Measurements from ENCODE around the gene SPRR2E. TPM values are rescaled to one million over a fixed set of nuclear protein-coding genes. Genes with fewer than 3 reads are reported as not detected.

The SPRR2E gene
- not detected for polyA plus RNA-seq (2013, experiment 1 of 2)
- not detected for polyA plus RNA-seq (2013, experiment 2 of 2)

- no peak within 1 kb of the TSS for H3K4me2 ChIP-seq (ENCODE audit: low read length, poor library complexity, severe bottlenecking)
- H3K4ac ChIP-seq (ENCODE audit: low read depth in 1 of 2, low read length in 2 of 2) = no peak within 1 kb of the TSS
- H3K36me3 ChIP-seq (ENCODE audit: control insufficient read depth in 1 of 2, insufficient read depth in 2 of 2, low read depth in 1 of 2, low read length in 2 of 2) = no peaks in the 10 kb centered on the region
- no peaks in the 10 kb centered on the region for H3K27me3 ChIP-seq (ENCODE audit: control insufficient read depth in 1 of 2, insufficient read depth in 1 of 2, low read length in 2 of 2)
- H3K27ac ChIP-seq (ENCODE audit: low read length, poor library complexity, severe bottlenecking) = no peak within 1 kb of the TSS
- no peak within 1 kb of the TSS for H2AK5ac ChIP-seq (ENCODE audit: low read length, severe bottlenecking)
- no peak within 1 kb of the TSS for H4K8ac ChIP-seq (ENCODE audit: low read length)
- H3K9me3 ChIP-seq (ENCODE audit: control insufficient read depth, low read length) = no peaks in the 10 kb centered on the region
- no peak within 1 kb of the TSS for H2BK12ac ChIP-seq (ENCODE audit: low read length in 2 of 2)
- no peak within 1 kb of the TSS for H3K9ac ChIP-seq (ENCODE audit: low read length)
- H3K23ac ChIP-seq (ENCODE audit: low read length in 2 of 2) = no peak within 1 kb of the TSS
- H3K4me1 ChIP-seq (ENCODE audit: control insufficient read depth, insufficient read depth, low read depth, low read length) = no peaks in the 10 kb centered on the region
- DNase-seq = no peak
- no peak within 1 kb of the TSS for H2BK15ac ChIP-seq (ENCODE audit: low read depth, poor library complexity, severe bottlenecking)
- H3K14ac ChIP-seq (ENCODE audit: low read length in 2 of 2) = no peak within 1 kb of the TSS
- no peak within 1 kb of the TSS for H3K4me3 ChIP-seq (ENCODE audit: insufficient read depth in 1 of 2, low read depth in 1 of 2, low read length in 2 of 2)
- no peaks in the 10 kb centered on the region for H3K79me1 ChIP-seq (replicated peaks; ENCODE audit: low read length, poor library complexity, severe bottlenecking)
- no peak within 1 kb of the TSS for H2BK5ac ChIP-seq (ENCODE audit: low read depth, low read length, poor library complexity, severe bottlenecking)
- no peak within 1 kb of the TSS for H4K91ac ChIP-seq (ENCODE audit: low read length)
- H3K18ac ChIP-seq (ENCODE audit: low read depth in 1 of 2, low read length in 2 of 2) = no peak within 1 kb of the TSS
- H2AFZ ChIP-seq (ENCODE audit: low read depth, low read length) = no peak within 1 kb of the TSS
- no peak within 1 kb of the TSS for H2BK120ac ChIP-seq (ENCODE audit: low read depth, low read length)
Measured at GRCh38 chr1:153094426-153094825, at the start of gene SPRR2E. Gene SPRR2E (minus strand): TSS chr1:153094526. CDS start chr1:153093751, 775 bp downstream.

- Histone ChIP-seq H2BK120ac (ENCODE audit: low read depth, low read length) (no peak overlapping the region), H4K91ac (ENCODE audit: low read length) (no peak overlapping the region), H3K4me2 (ENCODE audit: low read length, poor library complexity, severe bottlenecking) (no peak overlapping the region), H3K4ac (ENCODE audit: low read depth in 1 of 2, low read length in 2 of 2) (no peak overlapping the region), H3K9ac (ENCODE audit: low read length) (no peak overlapping the region), H2AK5ac (ENCODE audit: low read length, severe bottlenecking) (no peak overlapping the region), H3K9me3 (ENCODE audit: control insufficient read depth, low read length) (no peaks in the 10 kb centered on the region), H2BK5ac (ENCODE audit: low read depth, low read length, poor library complexity, severe bottlenecking) (no peak overlapping the region), H3K36me3 (ENCODE audit: control insufficient read depth in 1 of 2, insufficient read depth in 2 of 2, low read depth in 1 of 2, low read length in 2 of 2) (no peaks in the 10 kb centered on the region), H3K18ac (ENCODE audit: low read depth in 1 of 2, low read length in 2 of 2) (no peak overlapping the region), H3K4me3 (ENCODE audit: insufficient read depth in 1 of 2, low read depth in 1 of 2, low read length in 2 of 2) (no peak overlapping the region), H3K14ac (ENCODE audit: low read length in 2 of 2) (no peak overlapping the region), H3K23ac (ENCODE audit: low read length in 2 of 2) (no peak overlapping the region), H4K8ac (ENCODE audit: low read length) (no peak overlapping the region), H3K4me1 (ENCODE audit: control insufficient read depth, insufficient read depth, low read depth, low read length) (no peaks in the 10 kb centered on the region), H2BK12ac (ENCODE audit: low read length in 2 of 2) (no peak overlapping the region), H2BK15ac (ENCODE audit: low read depth, poor library complexity, severe bottlenecking) (no peak overlapping the region), H3K27ac (ENCODE audit: low read length, poor library complexity, severe bottlenecking) (no peak overlapping the region), H2AFZ (ENCODE audit: low read depth, low read length) (no peak overlapping the region), H3K27me3 (ENCODE audit: control insufficient read depth in 1 of 2, insufficient read depth in 1 of 2, low read length in 2 of 2) (peaks cover 0 to 3% of the 10 kb centered on the region in 2 experiments), H3K79me1 (replicated peaks; ENCODE audit: low read length, poor library complexity, severe bottlenecking) (no peaks in the 10 kb centered on the region)
- 86% methylated on average over 3 of the region's 3 CpGs for WGBS
- no peak for DNase-seq
Measured at GRCh38 chr1:153141377-153141776, 47.1 kb upstream of the SPRR2E start.

GRCh38 chr1:153140484-153140883 lies 46.2 kb upstream of the SPRR2E start:
- no peak overlapping the region for H2AK5ac ChIP-seq (ENCODE audit: low read length, severe bottlenecking)
- H4K91ac ChIP-seq (ENCODE audit: low read length) = no peak overlapping the region
- no peak overlapping the region for H3K18ac ChIP-seq (ENCODE audit: low read depth in 1 of 2, low read length in 2 of 2)
- no peak for DNase-seq
- H2BK120ac ChIP-seq (ENCODE audit: low read depth, low read length) = no peak overlapping the region
- H3K4me1 ChIP-seq (ENCODE audit: control insufficient read depth, insufficient read depth, low read depth, low read length) = no peaks in the 10 kb centered on the region
- no peak overlapping the region for H2BK15ac ChIP-seq (ENCODE audit: low read depth, poor library complexity, severe bottlenecking)
- no peaks in the 10 kb centered on the region for H3K36me3 ChIP-seq (ENCODE audit: control insufficient read depth in 1 of 2, insufficient read depth in 2 of 2, low read depth in 1 of 2, low read length in 2 of 2)
- no peak overlapping the region for H3K4ac ChIP-seq (ENCODE audit: low read depth in 1 of 2, low read length in 2 of 2)
- no peak overlapping the region for H2BK12ac ChIP-seq (ENCODE audit: low read length in 2 of 2)
- no peaks in the 10 kb centered on the region for H3K9me3 ChIP-seq (ENCODE audit: control insufficient read depth, low read length)
- no peaks in the 10 kb centered on the region for H3K79me1 ChIP-seq (replicated peaks; ENCODE audit: low read length, poor library complexity, severe bottlenecking)
- H3K27me3 ChIP-seq (ENCODE audit: control insufficient read depth in 1 of 2, insufficient read depth in 1 of 2, low read length in 2 of 2) = no peaks in the 10 kb centered on the region
- no peak overlapping the region for H3K14ac ChIP-seq (ENCODE audit: low read length in 2 of 2)
- no peak overlapping the region for H3K4me2 ChIP-seq (ENCODE audit: low read length, poor library complexity, severe bottlenecking)
- no peak overlapping the region for H4K8ac ChIP-seq (ENCODE audit: low read length)
- H3K9ac ChIP-seq (ENCODE audit: low read length) = no peak overlapping the region
- no peak overlapping the region for H3K23ac ChIP-seq (ENCODE audit: low read length in 2 of 2)
- no peak overlapping the region for H2AFZ ChIP-seq (ENCODE audit: low read depth, low read length)
- H2BK5ac ChIP-seq (ENCODE audit: low read depth, low read length, poor library complexity, severe bottlenecking) = no peak overlapping the region
- H3K27ac ChIP-seq (ENCODE audit: low read length, poor library complexity, severe bottlenecking) = no peak overlapping the region
- no peak overlapping the region for H3K4me3 ChIP-seq (ENCODE audit: insufficient read depth in 1 of 2, low read depth in 1 of 2, low read length in 2 of 2)
- WGBS = 19% methylated on average over 1 of the region's 3 CpGs

- Histone ChIP-seq H2BK5ac (ENCODE audit: low read depth, low read length, poor library complexity, severe bottlenecking) (no peak overlapping the region), H2AFZ (ENCODE audit: low read depth, low read length) (no peak overlapping the region), H3K14ac (ENCODE audit: low read length in 2 of 2) (no peak overlapping the region), H2BK12ac (ENCODE audit: low read length in 2 of 2) (no peak overlapping the region), H2BK120ac (ENCODE audit: low read depth, low read length) (no peak overlapping the region), H3K9ac (ENCODE audit: low read length) (no peak overlapping the region), H2BK15ac (ENCODE audit: low read depth, poor library complexity, severe bottlenecking) (no peak overlapping the region), H3K23ac (ENCODE audit: low read length in 2 of 2) (no peak overlapping the region), H3K36me3 (ENCODE audit: control insufficient read depth in 1 of 2, insufficient read depth in 2 of 2, low read depth in 1 of 2, low read length in 2 of 2) (no peaks in the 10 kb centered on the region), H4K91ac (ENCODE audit: low read length) (no peak overlapping the region), H3K9me3 (ENCODE audit: control insufficient read depth, low read length) (no peaks in the 10 kb centered on the region), H3K4me2 (ENCODE audit: low read length, poor library complexity, severe bottlenecking) (no peak overlapping the region), H3K4me1 (ENCODE audit: control insufficient read depth, insufficient read depth, low read depth, low read length) (no peaks in the 10 kb centered on the region), H3K4me3 (ENCODE audit: insufficient read depth in 1 of 2, low read depth in 1 of 2, low read length in 2 of 2) (no peak overlapping the region), H4K8ac (ENCODE audit: low read length) (no peak overlapping the region), H3K27me3 (ENCODE audit: control insufficient read depth in 1 of 2, insufficient read depth in 1 of 2, low read length in 2 of 2) (no peaks in the 10 kb centered on the region), H3K79me1 (replicated peaks; ENCODE audit: low read length, poor library complexity, severe bottlenecking) (no peaks in the 10 kb centered on the region), H2AK5ac (ENCODE audit: low read length, severe bottlenecking) (no peak overlapping the region), H3K18ac (ENCODE audit: low read depth in 1 of 2, low read length in 2 of 2) (no peak overlapping the region), H3K27ac (ENCODE audit: low read length, poor library complexity, severe bottlenecking) (no peak overlapping the region), H3K4ac (ENCODE audit: low read depth in 1 of 2, low read length in 2 of 2) (no peak overlapping the region)
- 32% methylated on average over 2 of the region's 2 CpGs for WGBS
- DNase-seq = no peak
Measured at GRCh38 chr1:153133743-153134142, 39.4 kb upstream of the SPRR2E start.

Measured in mesenchymal stem cell (in vitro differentiated cells and primary cell).